Measurements from ENCODE around the gene SELENOO.

DNA sequence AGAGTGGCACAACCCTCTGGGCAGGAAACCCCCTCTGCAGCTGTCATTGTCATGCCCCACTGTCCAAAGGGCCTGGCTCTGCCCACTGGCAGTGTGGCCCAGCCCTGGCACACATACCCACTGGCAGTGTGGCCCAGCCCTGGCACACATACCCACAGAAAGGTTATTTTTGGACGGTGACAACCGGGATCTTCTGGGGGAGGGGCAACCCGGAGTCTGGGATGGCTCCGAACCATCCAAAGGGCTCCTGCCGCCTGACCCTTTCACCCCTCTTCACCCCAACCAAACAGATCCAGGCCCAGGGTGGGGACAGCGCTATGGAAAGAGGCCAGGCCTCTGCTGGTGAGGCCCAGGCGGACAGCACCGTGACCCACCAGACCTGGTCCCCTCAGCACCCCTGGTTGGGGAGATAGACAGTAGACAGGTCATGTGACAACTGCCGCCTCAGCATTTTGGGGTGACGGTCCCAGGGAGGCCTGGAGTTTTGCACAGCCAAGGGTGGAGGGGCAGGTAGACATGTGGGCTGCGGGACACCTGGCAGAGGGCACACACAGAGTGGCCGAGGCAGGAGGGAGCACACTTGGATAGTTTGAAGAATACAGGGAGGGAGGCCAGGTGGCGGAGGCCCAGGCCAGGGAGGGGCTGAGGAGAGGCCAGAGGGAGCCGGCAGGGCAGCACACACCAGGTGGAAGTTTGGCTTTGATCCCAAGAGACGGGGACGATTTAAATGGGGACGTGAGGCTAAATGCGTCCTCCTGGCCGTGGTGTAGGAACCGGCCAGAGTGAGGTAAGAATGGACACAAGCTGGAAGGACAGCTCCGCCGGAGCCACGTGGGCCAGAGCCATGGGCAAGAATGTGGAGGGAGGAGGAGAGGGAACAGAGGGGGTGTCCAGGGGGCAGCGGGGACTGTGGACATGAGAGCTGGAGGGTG lies 57.8 kb downstream of the SELENOO start:
- no peak for TF ChIP-seq CEBPZ (IDR thresholded peaks at IDR 0.05; ENCODE audit: low read length)
- TF ChIP-seq, protein P1, sequence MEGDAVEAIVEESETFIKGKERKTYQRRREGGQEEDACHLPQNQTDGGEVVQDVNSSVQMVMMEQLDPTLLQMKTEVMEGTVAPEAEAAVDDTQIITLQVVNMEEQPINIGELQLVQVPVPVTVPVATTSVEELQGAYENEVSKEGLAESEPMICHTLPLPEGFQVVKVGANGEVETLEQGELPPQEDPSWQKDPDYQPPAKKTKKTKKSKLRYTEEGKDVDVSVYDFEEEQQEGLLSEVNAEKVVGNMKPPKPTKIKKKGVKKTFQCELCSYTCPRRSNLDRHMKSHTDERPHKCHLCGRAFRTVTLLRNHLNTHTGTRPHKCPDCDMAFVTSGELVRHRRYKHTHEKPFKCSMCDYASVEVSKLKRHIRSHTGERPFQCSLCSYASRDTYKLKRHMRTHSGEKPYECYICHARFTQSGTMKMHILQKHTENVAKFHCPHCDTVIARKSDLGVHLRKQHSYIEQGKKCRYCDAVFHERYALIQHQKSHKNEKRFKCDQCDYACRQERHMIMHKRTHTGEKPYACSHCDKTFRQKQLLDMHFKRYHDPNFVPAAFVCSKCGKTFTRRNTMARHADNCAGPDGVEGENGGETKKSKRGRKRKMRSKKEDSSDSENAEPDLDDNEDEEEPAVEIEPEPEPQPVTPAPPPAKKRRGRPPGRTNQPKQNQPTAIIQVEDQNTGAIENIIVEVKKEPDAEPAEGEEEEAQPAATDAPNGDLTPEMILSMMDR (CRISPR knock-in tag; IDR thresholded peaks at IDR 0.05), result no peak
- no peak for TF ChIP-seq ZSCAN9 (CRISPR knock-in tag; IDR thresholded peaks at IDR 0.05; ENCODE audit: borderline replicate concordance)
- TF ChIP-seq RFX5 (IDR thresholded peaks at IDR 0.05; ENCODE audit: low read depth, low read length), result no peak
- TF ChIP-seq SRF (IDR thresholded peaks at IDR 0.05; ENCODE audit: low read depth, low read length), result no peak
- TF ChIP-seq TCF7L2 (IDR thresholded peaks at IDR 0.05; ENCODE audit: low read depth, low read length), result no peak
- no peak for TF ChIP-seq ZFX (CRISPR knock-in tag; IDR thresholded peaks at IDR 0.05; ENCODE audit: low read depth)
- no peak for TF ChIP-seq ZNF720 (CRISPR knock-in tag; IDR thresholded peaks at IDR 0.05)

All from HepG2 (cell line).